Esophagus squamous epithelium (tissue), 5 donors: ENCODE results near the gene NMT2. TPM values are rescaled to one million over a fixed set of nuclear protein-coding genes. Genes with fewer than 3 reads are reported as not detected.

Experiments used
- DNase-seq: peaks from one replicate; lab custom pipeline; 2025; lab: John Stamatoyannopoulos, UW
- H3K27ac ChIP-seq, 4 donors: fragments of 200-600 bp; sonication (generic); one replicate each; pipeline ENCODE4 v1.5.1; 2016 to 2019; ENCODE audit warnings: mild to moderate bottlenecking in 1 of 4
- H3K27me3 ChIP-seq, 4 donors: fragments of 200-600 bp; sonication (generic); 1 replicate in 3 of 4; 2 replicates in 1 of 4; pipeline versions ENCODE4 v1.5.1 to v1.6.0; 2017 to 2021; ENCODE audit warnings: antibody characterized with exemption in 1 of 4
- H3K36me3 ChIP-seq, 3 donors: fragments of 200-600 bp; sonication (generic); one replicate each; pipeline ENCODE4 v1.5.1; 2016 to 2019
- H3K4me1 ChIP-seq, 3 donors: fragments of 200-600 bp; sonication (generic); one replicate each; pipeline ENCODE4 v1.5.1; 2017 to 2019
- H3K4me3 ChIP-seq, 4 donors: fragments of 200-600 bp; sonication (generic); 1 replicate in 3 of 4; 2 replicates in 1 of 4; pipeline ENCODE4 v1.5.1; 2016 to 2019; ENCODE audit warnings: mild to moderate bottlenecking in 2 of 4, moderate library complexity in 1 of 4
- H3K9me3 ChIP-seq, 3 donors: fragments of 200-600 bp; sonication (generic); one replicate each; pipeline ENCODE4 v1.5.1; 2016 to 2019
- POLR2A ChIP-seq, 4 donors: fragments of 450-650 bp; IDR thresholded peaks; one replicate each; pipeline ENCODE4 v1.6.1; 2017; ENCODE audit warnings: antibody characterized with exemption in 4 of 4, mild to moderate bottlenecking in 4 of 4, moderate library complexity in 3 of 4
- WGBS, 2 donors: methylation state at CpG; one replicate each; pipeline ENCODE4 v1.1.5; 2018; 5-methylcytosine and 5-hydroxymethylcytosine counted together
- intact Hi-C: fragments of 100-400 bp; cut with DNase I; formaldehyde crosslinking; loops from one replicate; pipeline ENCODE4 v1.15.0; 2022
- total RNA-seq, 4 donors: library from RNA; depleted of rRNA; stranded (reverse); fragments of >200 nt; gene quantifications; one replicate each; pipeline ENCODE4 v1.1.0, GENCODE V29; 2016
- TF ChIP-seq, protein P1 (sequence below), 6 experiments: fragments of 450-650 bp in 4 of 6; fragments of 200-600 bp in 2 of 6; sonication (generic) in 2 of 6; IDR thresholded peaks; one replicate each; pipeline ENCODE4 v1.5.1; 2016 to 2019; ENCODE audit warnings: antibody characterized with exemption in 6 of 6, mild to moderate bottlenecking in 4 of 6, moderate library complexity in 4 of 6
- donor health status: DM: yes; HTN: yes; CAD: no.

Gene NMT2
- total RNA-seq, 4 donors from 2014 or later: 4.8 to 12.8 (median 7.8) TPM

DNA sequence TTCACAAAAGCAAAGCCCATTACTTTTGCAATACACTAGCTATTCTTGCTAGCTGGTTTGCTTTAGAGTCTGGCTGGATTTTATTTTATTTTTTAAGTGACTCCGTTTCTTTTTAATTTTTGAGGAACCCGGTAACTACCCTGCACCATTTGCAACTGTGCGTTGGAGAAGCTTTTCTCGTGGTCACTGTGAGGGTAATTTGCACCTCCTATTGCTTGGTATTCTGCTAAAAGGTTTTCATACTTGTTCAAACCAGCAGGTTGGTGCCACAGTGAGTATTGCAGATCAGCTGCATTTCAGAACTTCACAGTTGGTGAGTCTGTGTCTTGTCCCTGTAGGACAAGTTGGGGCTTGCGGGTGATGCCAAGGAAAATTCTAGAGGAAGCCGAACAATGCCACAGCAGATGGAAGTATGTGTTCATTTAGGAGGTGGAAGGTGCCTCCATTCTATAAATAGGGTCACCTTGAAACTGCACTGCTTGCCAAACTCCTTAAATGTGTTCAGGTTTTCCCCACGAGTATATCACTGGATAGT, 3.9 kb upstream of the NMT2 start:
- H3K9me3 ChIP-seq: no peaks in the 10 kb centered on the region
- no peak overlapping the region for H3K27ac ChIP-seq
- H3K27me3 ChIP-seq: no peaks in the 10 kb centered on the region
- no peaks in the 10 kb centered on the region for H3K36me3 ChIP-seq
- DNase-seq: no peak
- no peak overlapping the region for H3K4me3 ChIP-seq
- intact Hi-C loops: no loop called here
- 63 to 69% methylated on average over 7 of the region's 7 CpGs for WGBS, 2 donors
- H3K4me1 ChIP-seq: peaks cover 0 to 22% (median 4%) of the 10 kb centered on the region in 3 donors
- TF ChIP-seq POLR2A (IDR thresholded peaks at IDR 0.05): no peak
- TF ChIP-seq, protein P1, sequence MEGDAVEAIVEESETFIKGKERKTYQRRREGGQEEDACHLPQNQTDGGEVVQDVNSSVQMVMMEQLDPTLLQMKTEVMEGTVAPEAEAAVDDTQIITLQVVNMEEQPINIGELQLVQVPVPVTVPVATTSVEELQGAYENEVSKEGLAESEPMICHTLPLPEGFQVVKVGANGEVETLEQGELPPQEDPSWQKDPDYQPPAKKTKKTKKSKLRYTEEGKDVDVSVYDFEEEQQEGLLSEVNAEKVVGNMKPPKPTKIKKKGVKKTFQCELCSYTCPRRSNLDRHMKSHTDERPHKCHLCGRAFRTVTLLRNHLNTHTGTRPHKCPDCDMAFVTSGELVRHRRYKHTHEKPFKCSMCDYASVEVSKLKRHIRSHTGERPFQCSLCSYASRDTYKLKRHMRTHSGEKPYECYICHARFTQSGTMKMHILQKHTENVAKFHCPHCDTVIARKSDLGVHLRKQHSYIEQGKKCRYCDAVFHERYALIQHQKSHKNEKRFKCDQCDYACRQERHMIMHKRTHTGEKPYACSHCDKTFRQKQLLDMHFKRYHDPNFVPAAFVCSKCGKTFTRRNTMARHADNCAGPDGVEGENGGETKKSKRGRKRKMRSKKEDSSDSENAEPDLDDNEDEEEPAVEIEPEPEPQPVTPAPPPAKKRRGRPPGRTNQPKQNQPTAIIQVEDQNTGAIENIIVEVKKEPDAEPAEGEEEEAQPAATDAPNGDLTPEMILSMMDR (IDR thresholded peaks at IDR 0.05): peak in 1 of 6 experiments; percentile 11

DNA sequence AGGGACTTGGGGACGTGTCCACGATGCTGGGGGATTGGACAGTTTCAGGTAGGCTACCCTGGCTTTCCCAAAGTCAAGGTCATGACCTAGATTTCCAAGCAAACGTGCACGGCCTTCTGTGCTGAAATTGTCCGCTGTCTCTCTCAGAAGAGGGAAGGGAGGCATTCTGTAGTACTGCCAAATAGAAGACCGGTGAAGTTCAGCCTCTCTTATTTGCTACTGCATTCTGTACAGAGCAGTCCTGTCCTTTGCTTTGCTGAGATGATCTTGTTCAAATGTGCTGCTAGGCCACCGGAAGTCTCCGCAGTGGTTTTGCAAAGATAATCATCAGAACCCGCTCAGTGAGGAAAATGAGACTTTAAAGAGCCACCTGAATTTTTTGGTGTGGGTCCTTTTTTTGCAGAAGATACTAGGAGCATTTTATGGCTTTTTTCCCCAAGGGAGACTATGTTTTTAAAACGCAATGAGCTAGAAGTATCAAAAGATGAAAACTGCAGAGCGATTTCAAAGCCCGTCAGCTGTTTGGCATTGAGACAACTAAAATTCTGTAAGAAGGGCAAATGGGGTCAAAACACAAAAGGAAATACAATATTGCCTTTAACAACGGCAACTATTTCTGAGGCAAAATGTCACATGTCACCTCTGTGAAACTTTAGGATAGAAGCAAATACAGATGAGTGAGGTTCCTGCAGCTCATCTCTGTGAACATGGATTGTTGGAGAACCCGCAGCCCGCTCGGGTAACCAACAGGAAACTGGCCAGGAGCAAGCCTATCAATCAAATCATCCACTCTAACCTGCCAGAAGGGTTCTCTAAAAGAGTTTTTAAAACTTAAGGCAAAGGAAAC, 1.3 kb upstream of the NMT2 start:
- H3K4me3 ChIP-seq: peak overlapping the region in 3 of 4 donors; percentile 23 to 51 (median 30)
- DNase-seq: no peak
- 57 to 67% methylated on average over 13 to 15 of the region's 16 CpGs for WGBS, 2 donors

DNA sequence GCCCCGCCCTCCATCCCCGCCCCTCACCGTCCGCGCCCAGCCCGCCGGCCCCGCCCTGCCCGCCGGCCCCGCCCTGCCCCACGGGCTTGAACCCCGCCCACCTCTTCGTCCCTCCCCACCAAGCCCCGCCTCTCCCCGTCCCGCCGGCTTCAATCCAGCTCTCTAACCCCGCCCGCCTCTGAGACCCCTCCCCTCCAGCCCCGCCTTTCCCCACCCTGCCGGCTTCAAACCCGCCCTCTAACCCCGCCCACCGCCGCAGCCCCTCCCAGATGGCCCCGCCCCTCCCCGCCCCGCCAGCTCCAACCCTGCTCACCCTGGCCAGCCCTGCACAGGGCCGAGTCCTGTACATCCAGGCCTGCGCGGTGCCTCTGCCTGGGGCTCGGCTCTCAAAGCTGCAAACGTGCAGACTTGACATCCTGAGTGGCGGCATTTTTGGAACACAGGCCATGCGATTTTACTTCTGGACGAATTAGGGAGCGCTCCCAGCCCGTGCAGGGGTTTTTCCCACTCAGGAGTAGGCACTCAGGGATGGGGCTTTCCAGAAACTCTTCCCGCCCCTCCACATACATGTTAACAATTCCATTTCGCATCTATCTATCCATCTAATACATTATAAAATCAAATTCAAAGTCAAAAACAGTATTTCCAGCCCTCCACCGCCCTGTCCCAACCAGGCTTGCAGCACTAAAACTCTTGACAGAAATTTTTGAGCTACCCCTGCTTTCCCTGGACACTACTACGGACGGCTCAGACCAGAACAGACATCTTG, 477 bp upstream of the NMT2 start:
- no peaks in the 10 kb centered on the region for H3K9me3 ChIP-seq
- H3K27me3 ChIP-seq: no peaks in the 10 kb centered on the region
- H3K27ac ChIP-seq: peak overlapping the region in 3 of 4 donors; percentile 17 to 95 (median 63)
- peaks cover 0 to 42% (median 16%) of the 10 kb centered on the region in 3 donors for H3K4me1 ChIP-seq
- DNase-seq: peak; percentile 79
- intact Hi-C loops: no loop called here
- 53 to 64% methylated on average over 6 to 8 of the region's 44 CpGs for WGBS, 2 donors
- H3K4me3 ChIP-seq: peak overlapping the region in 3 of 4 donors; percentile 30 to 93 (median 51)
- H3K36me3 ChIP-seq: no peaks in the 10 kb centered on the region
- TF ChIP-seq, protein P1 (IDR thresholded peaks at IDR 0.05): no peak
- TF ChIP-seq POLR2A (IDR thresholded peaks at IDR 0.05): peak in 1 of 4 donors; percentile 24

More for the DNA sequence above, 1.3 kb upstream of the NMT2 start:
- peak overlapping the region; percentile 6 to 95 (median 40) for H3K27ac ChIP-seq
- H3K36me3 ChIP-seq: no peaks in the 10 kb centered on the region
- no peaks in the 10 kb centered on the region for H3K9me3 ChIP-seq
- TF ChIP-seq, protein P1 (IDR thresholded peaks at IDR 0.05): no peak
- no peak for TF ChIP-seq POLR2A (IDR thresholded peaks at IDR 0.05)
- no peaks in the 10 kb centered on the region for H3K27me3 ChIP-seq
- intact Hi-C loops: no loop called here
- peaks cover 0 to 42% (median 16%) of the 10 kb centered on the region in 3 donors for H3K4me1 ChIP-seq

DNA sequence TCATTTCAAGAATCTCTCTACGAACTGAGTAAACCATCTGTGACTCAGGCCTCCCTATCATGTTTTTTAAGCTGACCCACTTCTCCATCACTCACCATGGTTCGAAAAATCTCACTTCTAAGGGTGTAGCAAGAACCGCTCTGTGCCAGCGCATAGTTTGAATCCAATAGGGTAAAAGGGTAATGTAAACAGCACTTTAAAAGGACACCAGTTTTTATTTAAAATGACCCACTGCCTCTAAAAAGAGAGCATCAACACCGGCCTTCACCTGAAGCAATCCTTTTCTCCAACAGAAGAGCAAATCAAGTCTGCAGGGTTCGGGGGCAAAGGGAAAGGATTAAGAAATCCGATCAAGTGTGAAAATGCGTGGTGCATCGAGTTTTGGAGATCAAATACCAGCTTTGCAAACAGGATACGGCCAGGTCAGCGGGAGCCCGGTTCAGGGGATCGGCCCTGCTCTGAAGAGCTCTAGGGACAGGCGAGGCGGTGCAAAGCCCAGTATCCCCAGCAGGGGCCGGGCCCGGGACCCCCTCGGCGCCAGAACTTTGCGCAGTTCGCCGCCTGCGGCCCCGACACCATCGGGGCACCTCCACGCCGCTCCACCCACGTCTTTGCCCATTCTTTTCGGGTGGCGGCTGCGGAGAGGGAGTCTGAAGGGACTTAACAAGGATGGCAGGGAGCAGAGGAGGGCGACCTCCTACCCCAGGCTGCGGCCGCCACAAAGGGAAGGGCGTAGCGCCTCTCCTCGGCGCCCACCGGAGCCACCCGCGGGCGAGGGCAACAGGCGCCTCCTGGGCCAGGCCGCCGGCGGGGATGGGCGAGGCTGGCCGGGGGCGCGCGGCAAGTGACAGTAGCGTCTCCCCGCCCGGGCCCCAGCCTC, 842 bp downstream of the NMT2 start:
- no peaks in the 10 kb centered on the region for H3K36me3 ChIP-seq
- DNase-seq: peak; percentile 38
- H3K4me1 ChIP-seq: peaks cover 0 to 42% (median 16%) of the 10 kb centered on the region in 3 donors
- intact Hi-C loops: no loop called here
- H3K27ac ChIP-seq: peak overlapping the region; percentile 88 to 95 (median 90)
- no peak for TF ChIP-seq POLR2A (IDR thresholded peaks at IDR 0.05)
- TF ChIP-seq, protein P1 (IDR thresholded peaks at IDR 0.05): peak in 5 of 6 experiments; percentile 30 to 53 (median 32)
- 2 to 6% methylated on average over 14 to 26 of the region's 54 CpGs for WGBS, 2 donors
- peak overlapping the region; percentile 69 to 93 (median 86) for H3K4me3 ChIP-seq
- H3K9me3 ChIP-seq: no peaks in the 10 kb centered on the region
- H3K27me3 ChIP-seq: no peaks in the 10 kb centered on the region
